ENCODE results near the gene HMGXB3.

The HMGXB3 gene

GRCh38 chr5:149990518-149991376 is 9.8 kb upstream of the HMGXB3 start:
- peak; percentile 52 to 55 for DNase-seq (ENCODE audit: low read depth in 2 of 2)

GRCh38 chr5:149993471-149993870 is 7.1 kb upstream of the HMGXB3 start:
- DNase-seq (ENCODE audit: low read depth in 2 of 2), result no peak

DNA sequence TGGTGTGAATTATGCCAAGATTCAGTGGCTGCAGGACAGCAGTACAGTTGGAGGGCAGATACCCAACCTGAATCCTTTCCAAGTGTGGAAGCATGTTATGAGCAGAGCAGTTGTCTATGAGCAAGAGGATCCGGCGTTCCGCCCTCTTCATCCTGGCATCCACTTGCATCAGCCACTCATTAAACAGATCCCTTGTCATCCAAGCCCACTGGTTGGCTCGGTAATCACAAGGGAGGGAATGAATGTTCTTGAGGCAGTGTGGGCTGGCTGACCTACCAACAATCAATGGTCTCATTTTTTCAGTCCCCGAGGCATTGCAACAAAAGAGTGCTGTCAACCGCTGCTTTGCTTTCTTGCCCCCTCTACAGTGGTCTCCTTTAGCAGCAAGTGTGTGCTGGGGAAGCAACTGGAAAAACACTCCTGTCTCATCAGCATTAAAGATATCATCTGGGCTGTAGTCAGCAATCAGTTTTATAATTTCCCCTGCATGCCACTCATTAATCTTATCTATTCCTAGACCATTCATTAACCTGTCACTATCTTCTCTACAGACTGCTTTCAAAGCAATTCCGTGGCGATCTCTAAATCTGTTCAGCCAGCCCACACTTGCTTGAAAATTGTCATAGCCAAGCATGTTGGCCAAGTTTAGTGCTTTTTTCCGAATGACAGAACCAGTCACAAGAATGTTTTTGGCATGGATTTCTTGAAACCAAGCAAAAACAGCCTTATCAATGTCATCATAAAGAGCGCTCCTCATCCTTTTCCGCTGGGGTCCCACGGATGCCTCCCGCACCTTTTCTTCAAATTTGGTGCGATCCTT is 4.9 kb upstream of the HMGXB3 start:
- no peak for DNase-seq (ENCODE audit: low read depth in 2 of 2)

DNA sequence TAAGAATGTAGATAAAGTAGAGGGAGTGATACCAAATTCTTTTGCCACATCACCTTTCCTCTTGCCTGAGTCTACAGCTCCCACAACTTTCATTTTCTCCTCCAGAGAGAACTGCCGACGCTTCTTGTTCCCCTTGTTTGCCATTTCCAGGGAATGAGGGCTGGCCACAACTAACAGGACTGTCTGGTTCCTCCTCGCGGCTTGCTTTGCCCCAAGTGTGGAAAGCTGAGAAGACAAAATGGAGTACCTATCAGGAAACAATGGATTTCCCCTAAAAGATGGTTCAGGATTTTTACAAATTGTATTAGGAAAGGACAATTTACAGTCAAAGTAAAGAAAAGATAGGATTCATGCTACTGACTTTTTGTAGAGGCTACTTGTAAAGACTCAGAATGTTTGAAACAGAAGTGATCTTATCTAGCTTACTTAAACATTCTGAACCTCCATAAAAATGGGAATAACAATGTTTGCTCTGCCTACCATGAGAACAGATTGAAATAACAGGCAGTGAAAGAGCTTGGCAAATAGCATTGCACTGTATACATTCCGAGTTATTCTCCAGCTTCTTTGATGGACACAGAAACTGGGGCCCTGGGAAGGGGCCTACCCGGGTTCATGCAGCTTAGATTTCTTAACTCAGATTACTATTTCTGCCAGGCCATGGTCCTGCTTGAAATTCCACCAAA is 4.2 kb upstream of the HMGXB3 start:
- DNase-seq (ENCODE audit: low read depth in 2 of 2), result no peak

DNA sequence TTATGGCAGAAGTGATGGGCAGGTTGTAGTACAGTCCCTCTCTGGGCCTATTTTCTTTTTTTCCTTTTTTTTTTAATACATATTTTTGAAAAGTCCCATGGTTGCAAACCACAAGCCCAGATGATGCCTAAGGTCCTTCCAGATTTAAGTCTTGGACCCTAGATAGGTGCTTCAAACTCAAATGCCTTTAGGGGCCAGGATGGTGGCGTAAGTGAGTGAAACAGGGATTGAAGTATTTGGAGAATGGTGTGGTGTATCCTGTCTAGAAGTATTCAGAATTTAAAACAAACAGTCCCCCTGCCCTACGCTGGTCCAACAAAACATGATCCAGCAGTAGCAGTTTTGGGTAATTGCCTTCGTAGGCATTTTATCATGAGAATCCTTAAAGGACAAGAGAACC is 2.3 kb upstream of the HMGXB3 start:
- no peak for DNase-seq (ENCODE audit: low read depth in 2 of 2)

DNA sequence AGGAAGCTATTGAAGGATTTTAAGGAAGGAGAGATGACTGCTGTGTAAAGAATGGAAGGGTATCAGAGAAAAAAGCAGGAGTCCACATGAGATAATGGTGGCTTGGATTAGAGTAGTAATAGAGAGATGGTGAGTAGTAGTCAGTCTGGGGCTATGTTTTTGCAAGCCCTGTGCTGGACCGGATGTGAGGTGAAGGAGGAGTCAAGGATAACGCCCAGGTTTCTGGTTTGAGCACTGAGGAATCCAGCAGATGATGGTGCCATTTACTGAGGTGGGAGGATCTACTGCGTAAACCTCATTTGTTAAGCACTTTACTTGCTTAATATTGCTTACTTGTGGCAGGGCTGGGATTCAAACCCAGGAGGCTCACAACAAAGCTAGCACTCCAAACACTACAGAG is 1.2 kb upstream of the HMGXB3 start:
- DNase-seq (ENCODE audit: low read depth in 2 of 2), result no peak

DNA sequence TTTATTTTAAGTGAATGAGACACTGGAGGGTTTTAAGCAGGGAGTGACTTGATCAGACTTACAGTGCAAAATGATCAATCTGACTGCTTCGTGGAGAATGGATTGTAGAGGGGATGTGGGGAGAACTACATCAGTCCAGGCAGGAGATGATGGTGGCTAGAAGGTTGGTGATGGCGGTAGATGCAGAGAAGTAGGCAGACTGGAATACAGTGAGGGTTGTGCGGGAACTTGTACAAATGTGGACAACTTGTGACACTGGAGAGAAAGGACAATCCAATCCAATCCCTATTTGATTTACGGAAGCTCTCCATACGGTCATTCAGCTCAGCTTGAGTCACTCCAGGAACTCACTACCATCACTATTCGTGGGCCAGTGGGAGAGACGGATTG is 678 bp upstream of the HMGXB3 start:
- no peak for DNase-seq (ENCODE audit: low read depth in 2 of 2)

DNA sequence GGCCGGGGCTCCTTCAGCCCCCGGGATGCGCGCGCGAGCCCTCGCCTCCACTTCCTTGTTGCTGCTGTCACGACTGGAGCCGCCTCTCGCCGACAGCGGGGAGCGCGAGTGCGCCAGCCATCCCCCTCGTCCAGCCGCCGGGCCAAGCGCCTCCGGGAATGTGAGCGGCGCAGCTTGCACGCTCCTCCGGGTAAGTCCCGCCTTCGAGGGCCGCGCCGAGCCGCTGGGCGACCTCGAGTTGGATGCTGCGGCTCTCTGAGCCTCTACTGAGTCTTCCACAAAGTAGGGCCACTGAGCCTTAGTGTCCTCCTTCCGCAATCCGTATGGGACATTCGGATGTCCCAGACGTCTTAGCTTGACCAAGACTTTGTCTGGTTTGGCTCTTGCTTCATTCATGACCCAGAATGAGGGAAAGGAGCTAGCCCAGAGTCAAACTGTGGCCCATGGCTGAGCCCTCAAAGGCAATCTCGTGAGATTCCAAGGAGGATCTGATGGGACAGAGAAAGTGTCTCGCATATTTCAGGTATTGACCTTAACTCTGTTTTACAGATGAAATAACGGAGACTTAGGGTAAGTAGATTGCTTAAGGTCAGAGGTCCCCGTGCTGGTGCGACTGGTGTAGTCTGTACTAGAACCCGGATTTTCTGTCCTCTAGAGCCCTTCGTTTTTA is 586 bp downstream of the HMGXB3 start:
- peak; percentile 3 to 26 for DNase-seq (ENCODE audit: low read depth in 2 of 2)

DNA sequence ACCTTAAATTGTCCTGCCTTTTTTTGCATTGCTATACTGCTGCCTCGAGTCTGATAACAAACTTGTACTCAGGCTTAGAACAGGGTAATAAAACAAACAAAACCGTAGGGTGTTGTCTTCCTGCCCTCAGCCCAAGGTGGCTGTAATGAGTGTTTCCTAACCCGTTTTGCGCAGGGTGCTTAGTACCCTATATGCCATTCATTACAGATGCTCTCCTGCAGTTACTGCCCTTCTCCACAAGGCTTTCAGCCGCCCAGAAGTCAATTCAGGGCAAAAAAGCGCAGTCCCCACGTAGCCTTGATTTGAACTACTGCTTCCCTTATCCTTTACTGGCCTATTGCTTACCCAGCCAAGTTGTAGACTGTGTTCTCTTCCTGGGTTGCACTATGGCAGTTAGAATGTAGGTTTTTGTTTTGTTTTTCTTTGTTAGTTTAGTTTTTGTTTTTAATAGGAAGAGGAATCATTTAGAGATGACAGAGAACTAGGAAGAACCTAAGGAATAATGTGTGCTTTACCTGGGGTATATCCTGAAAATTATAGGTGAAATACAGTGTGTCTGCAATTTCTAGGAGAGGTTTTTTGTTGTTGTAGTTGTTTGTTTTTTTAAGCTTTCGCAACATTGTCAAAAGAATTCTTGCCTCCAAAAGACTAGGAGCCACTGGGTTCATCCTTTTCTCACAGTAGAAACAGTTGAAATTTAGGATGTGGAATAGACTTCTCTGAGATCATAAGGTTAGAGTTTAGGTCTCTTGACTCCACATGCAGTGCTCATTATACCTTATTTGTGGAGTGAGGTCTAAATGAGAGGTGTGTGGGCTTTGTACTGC is 1.3 kb downstream of the HMGXB3 start:
- peak; percentile 9 to 29 for DNase-seq (ENCODE audit: low read depth in 2 of 2)

- no peak for DNase-seq (ENCODE audit: low read depth in 2 of 2)
Measured at GRCh38 chr5:150006318-150006717, 5.8 kb downstream of the HMGXB3 start.

DNA sequence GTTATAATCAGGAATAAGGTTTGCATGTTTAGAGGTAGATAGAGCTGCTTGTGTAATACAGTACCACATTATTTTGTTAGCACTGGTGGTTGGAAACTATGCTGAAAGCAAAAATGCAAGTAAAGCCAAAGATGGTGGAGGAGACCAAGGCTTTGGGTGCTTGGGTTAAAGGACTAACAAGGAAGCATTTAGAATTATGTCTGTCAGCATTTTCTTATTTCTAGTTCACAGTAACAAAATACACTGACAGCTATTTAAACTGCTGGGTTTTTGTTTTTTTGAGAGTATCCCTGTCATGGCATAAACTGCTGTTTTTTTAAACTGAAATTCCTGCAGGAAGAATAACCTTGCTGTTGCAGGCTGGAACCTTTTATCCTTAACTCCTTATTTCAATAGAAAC is 6.5 kb downstream of the HMGXB3 start:
- no peak for DNase-seq (ENCODE audit: low read depth in 2 of 2)

DNA sequence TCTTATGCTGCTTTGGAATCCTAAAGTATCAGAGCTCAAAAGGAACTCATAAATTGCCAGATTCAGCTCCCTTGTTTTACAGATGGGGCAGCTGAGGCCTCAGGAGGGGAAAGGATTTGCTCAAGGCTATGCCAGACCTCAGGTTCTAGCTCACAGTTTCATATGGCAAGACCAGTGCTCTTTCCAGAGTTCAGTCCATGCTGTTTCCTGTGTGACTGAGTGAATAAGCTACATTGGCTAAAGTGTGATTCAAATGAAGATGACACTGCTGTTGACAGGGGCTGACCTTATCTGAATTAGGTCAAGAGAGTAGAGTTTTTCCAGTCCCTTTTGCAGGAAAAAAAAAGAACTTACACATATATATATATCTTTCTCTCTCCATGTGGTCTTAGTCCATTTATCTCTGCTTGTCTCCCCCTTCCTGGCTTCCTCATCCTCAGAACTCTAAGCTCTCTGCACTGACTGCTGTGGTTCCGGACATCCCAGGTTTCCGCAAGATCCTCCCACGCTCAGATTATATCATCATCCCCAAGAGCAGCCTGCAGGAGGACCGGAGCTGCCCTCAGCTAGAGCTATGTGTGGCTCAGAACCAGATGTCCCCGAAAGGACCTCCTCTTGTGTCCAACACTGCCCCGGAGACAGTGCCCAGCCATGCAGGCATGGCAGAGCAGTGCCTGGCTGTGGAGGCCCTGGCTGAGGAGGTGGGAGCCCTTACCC is 9.3 kb downstream of the HMGXB3 start:
- no peak for DNase-seq (ENCODE audit: low read depth in 2 of 2)

- DNase-seq (ENCODE audit: low read depth in 2 of 2), result no peak
Measured at GRCh38 chr5:150013931-150014330, 13.4 kb downstream of the HMGXB3 start.

DNA sequence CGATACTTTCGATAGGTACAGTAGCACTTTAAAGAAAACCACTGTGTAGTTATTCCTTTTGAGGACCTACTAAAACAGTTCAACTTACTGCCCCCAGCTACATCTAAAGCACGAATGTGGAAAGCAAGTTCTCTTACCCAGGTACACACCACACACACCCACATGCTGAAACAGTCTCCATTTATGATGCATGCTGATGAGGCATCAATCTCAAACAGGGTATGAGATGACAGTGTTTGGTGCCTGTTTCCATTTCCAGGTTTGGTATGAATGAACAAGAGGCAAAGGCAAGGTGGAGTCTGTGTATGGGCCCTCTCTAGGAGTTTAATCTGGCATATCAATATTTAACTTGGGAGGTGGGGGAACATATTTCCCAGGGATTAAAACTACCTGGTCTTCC is 13.9 kb downstream of the HMGXB3 start:
- no peak for DNase-seq (ENCODE audit: low read depth in 2 of 2)

DNA sequence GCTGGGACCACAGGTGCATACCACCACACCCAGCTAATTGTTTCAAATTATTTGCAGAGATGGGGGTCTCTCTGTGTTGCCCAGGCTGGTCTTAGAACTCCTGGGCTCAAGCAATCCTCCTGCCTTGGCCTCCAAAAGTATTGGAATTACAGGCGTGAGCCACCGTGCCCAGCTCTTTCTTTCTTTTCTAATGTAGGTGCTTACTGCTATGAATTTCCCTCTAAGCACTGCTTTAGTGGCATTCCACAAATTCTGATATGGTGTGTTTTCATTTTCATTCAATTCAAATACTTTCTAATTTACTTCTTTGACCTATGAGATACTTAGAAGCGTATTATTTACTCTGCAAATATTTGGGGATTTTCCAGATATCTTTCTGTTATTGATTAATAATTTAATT is 14.9 kb downstream of the HMGXB3 start:
- no peak for DNase-seq (ENCODE audit: low read depth in 2 of 2)

DNA sequence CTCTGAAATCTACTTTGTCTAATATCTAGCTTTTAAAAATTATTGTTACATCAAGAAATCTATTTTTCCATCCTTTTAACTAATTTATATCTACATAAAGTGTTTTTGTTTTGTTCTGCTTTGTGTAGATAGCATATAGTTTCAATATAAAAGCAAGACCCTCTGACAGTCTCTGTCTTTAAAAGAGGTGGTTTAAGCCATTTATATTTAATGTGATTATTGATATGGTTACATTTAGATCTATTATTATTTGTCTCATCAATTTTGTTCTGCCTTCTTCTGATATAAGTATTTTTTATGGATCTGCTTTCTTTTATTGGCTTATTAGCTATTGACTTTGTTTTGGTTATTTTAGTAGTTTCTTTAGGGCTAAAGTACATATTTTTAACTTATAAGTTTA is 16.0 kb downstream of the HMGXB3 start:
- DNase-seq (ENCODE audit: low read depth in 2 of 2), result no peak

- DNase-seq (ENCODE audit: low read depth in 2 of 2), result no peak
Measured at GRCh38 chr5:150017226-150018005, 16.9 kb downstream of the HMGXB3 start.

GRCh38 chr5:150020249-150020648 is 19.7 kb downstream of the HMGXB3 start:
- DNase-seq (ENCODE audit: low read depth in 2 of 2), result no peak

DNA sequence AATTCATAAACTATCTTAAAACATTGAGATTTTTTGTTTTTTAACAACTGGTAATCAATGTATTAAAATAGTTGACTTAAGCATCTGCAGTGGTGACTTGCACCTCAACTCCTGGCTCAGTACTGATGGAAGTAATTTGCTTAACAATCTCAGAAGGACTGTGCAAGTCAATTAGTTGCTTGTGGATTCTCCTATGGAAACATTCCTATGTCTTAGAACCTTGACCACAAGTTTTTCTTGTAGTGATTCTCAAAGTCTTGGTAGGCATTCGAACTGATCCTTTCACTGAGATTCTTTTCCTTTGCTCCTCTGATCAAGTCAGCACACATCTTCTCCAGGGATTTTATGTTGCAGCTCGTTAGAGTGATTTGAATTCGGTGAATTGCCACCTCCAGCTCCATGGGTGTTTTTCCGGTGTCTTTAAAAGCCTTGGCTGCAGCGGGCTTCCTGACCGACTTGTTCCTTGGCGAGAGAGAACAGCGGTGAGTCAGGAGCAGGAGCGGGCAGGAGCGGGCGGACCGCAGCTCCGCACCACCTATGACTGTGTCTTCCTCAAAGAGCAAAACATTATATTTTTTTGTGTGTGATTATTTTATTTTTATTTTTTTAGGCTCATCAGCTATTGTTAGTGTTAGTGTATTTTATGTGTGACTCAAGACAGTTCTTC is 21.1 kb downstream of the HMGXB3 start:
- DNase-seq (ENCODE audit: low read depth in 2 of 2), result no peak
